Measurements from ENCODE around the gene LARGE1.
"Not testable (repeated sequence)": the region's sequence is repeated elsewhere in the genome, so short reads cannot be mapped to it uniquely, and the experiment has no call there.

DNA sequence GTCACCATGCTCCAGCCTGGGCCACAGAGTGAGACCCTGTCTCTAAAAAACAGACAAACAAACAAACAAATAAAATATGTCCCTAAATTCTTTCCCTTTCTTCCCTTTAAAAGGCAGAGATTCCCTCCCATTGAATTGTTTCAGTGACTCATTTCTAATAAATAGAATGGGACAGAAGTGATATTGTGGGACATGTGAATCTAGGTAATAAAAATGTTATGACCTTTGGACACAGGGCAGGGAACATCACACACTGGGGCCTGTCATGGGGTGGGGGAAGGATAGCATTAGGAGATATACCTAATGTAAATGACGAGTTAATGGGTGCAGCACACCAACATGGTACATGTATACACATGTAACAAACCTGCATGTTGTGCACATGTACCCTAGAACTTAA lies 459.0 kb downstream of the LARGE1 start:
- TF ChIP-seq, protein P1, sequence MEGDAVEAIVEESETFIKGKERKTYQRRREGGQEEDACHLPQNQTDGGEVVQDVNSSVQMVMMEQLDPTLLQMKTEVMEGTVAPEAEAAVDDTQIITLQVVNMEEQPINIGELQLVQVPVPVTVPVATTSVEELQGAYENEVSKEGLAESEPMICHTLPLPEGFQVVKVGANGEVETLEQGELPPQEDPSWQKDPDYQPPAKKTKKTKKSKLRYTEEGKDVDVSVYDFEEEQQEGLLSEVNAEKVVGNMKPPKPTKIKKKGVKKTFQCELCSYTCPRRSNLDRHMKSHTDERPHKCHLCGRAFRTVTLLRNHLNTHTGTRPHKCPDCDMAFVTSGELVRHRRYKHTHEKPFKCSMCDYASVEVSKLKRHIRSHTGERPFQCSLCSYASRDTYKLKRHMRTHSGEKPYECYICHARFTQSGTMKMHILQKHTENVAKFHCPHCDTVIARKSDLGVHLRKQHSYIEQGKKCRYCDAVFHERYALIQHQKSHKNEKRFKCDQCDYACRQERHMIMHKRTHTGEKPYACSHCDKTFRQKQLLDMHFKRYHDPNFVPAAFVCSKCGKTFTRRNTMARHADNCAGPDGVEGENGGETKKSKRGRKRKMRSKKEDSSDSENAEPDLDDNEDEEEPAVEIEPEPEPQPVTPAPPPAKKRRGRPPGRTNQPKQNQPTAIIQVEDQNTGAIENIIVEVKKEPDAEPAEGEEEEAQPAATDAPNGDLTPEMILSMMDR (IDR thresholded peaks at IDR 0.05 in 8 of 11, conservative IDR thresholded peaks at IDR 0.05 in 3 of 11), result not testable (repeated sequence)
- not testable (repeated sequence) for TF ChIP-seq POLR2A (IDR thresholded peaks at IDR 0.05)
